Osteoblast (primary cell): ENCODE results near the gene MAD1L1. TPM values are rescaled to one million over a fixed set of nuclear protein-coding genes. Genes with fewer than 3 reads are reported as not detected.

Experiments used
- DNase-seq: peaks from one replicate; pipeline ENCODE4 v3.0.0; 2011; ENCODE audit warnings: low spot score, mixed read lengths; ENCODE audit not compliant: insufficient read length; ENCODE audit errors: missing footprints
- H2AFZ ChIP-seq: 2 replicates; pipeline ENCODE4 v1.6.0; 2011; ENCODE audit warnings: mild to moderate bottlenecking, low read length
- H3K27ac ChIP-seq: 2 replicates; pipeline ENCODE4 v1.5.1; 2011; ENCODE audit warnings: mild to moderate bottlenecking, low read depth, low read length, moderate library complexity
- H3K27me3 ChIP-seq: 2 replicates; pipeline ENCODE4 v1.6.0; 2012; ENCODE audit warnings: mild to moderate bottlenecking, control low read depth, inconsistent platforms, low read length, moderate library complexity; ENCODE audit not compliant: insufficient read depth
- H3K36me3 ChIP-seq: 2 replicates; pipeline ENCODE4 v1.5.1; 2011; ENCODE audit warnings: mild to moderate bottlenecking, low read length, control low read depth, moderate library complexity; ENCODE audit not compliant: insufficient read depth
- H3K4me1 ChIP-seq: 2 replicates; pipeline ENCODE4 v1.5.1; 2011; ENCODE audit warnings: mild to moderate bottlenecking, low read length, control low read depth, moderate library complexity; ENCODE audit not compliant: insufficient read depth
- H3K4me2 ChIP-seq: 2 replicates; pipeline ENCODE4 v1.6.0; 2011; ENCODE audit warnings: mild to moderate bottlenecking, low read length; ENCODE audit not compliant: insufficient read depth
- H3K4me3 ChIP-seq: fragments of 200-600 bp; sonication (generic); 3 replicates; pipeline ENCODE4 v1.5.1; 2012; ENCODE audit warnings: mild to moderate bottlenecking, low read length, inconsistent platforms; ENCODE audit not compliant: insufficient read depth
- H3K79me2 ChIP-seq: 2 replicates; pipeline ENCODE4 v1.6.0; 2012; ENCODE audit warnings: mild to moderate bottlenecking, low read length, control low read depth, inconsistent platforms; ENCODE audit not compliant: insufficient read depth
- H3K9me3 ChIP-seq: 2 replicates; pipeline ENCODE4 v1.5.1; 2011; ENCODE audit warnings: low read depth, low read length, control low read depth
- H4K20me1 ChIP-seq: 2 replicates; pipeline ENCODE4 v1.6.0; 2012; ENCODE audit warnings: mild to moderate bottlenecking, low read length, control low read depth; ENCODE audit not compliant: insufficient read depth
- total RNA-seq: library from RNA; depleted of rRNA; stranded (reverse); fragments of >200 nt; gene quantifications from 2 replicates; pipeline ENCODE4 v1.2.3, GENCODE V29; 2012
- TF ChIP-seq, protein P1 (sequence below): IDR thresholded peaks from 2 replicates; pipeline ENCODE4 v1.5.1; 2011; ENCODE audit warnings: mild to moderate bottlenecking, low read depth, low read length, moderate library complexity; ENCODE audit errors: extremely low read depth

The MAD1L1 gene
- total RNA-seq, 1 donor: 66.2 TPM

DNA sequence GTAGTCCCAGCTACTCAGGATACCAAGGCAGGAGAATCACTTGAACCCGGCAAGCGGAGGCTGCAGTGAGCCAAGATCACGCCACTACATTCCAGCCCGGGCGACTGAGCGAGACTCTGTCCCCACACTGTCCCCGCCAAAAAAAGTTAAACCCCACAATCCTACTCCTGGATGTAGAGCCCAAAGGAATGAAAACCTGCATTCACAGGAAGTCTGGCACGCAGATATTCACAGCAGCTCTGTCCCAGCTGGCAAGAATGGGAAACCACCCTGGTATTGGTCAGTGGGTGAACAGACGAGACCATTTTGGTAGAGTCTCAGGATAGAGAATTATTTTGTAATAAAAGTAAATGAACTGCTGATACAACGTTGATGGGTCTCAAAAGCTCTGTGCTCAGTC, 225.2 kb downstream of the MAD1L1 start:
- no peak for DNase-seq
- Histone ChIP-seq H3K4me2 (no peak overlapping the region), H4K20me1 (no peaks in the 10 kb centered on the region), H3K27ac (no peak overlapping the region), H2AFZ (no peak overlapping the region), H3K79me2 (no peaks in the 10 kb centered on the region), H3K36me3 (no peaks in the 10 kb centered on the region), H3K4me3 (no peak overlapping the region), H3K27me3 (no peaks in the 10 kb centered on the region), H3K4me1 (no peaks in the 10 kb centered on the region), H3K9me3 (no peaks in the 10 kb centered on the region)
- TF ChIP-seq, protein P1, sequence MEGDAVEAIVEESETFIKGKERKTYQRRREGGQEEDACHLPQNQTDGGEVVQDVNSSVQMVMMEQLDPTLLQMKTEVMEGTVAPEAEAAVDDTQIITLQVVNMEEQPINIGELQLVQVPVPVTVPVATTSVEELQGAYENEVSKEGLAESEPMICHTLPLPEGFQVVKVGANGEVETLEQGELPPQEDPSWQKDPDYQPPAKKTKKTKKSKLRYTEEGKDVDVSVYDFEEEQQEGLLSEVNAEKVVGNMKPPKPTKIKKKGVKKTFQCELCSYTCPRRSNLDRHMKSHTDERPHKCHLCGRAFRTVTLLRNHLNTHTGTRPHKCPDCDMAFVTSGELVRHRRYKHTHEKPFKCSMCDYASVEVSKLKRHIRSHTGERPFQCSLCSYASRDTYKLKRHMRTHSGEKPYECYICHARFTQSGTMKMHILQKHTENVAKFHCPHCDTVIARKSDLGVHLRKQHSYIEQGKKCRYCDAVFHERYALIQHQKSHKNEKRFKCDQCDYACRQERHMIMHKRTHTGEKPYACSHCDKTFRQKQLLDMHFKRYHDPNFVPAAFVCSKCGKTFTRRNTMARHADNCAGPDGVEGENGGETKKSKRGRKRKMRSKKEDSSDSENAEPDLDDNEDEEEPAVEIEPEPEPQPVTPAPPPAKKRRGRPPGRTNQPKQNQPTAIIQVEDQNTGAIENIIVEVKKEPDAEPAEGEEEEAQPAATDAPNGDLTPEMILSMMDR: no peak

- peak; percentile 78 for DNase-seq
- H3K36me3 ChIP-seq: no peaks in the 10 kb centered on the region
- H3K4me3 ChIP-seq: no peak overlapping the region
- no peak overlapping the region for H3K27ac ChIP-seq
- H3K4me1 ChIP-seq: no peaks in the 10 kb centered on the region
- no peaks in the 10 kb centered on the region for H4K20me1 ChIP-seq
- no peak overlapping the region for H3K4me2 ChIP-seq
- no peak overlapping the region for H2AFZ ChIP-seq
- no peaks in the 10 kb centered on the region for H3K27me3 ChIP-seq
- TF ChIP-seq, protein P1: no peak
- no peaks in the 10 kb centered on the region for H3K79me2 ChIP-seq
- no peaks in the 10 kb centered on the region for H3K9me3 ChIP-seq
Measured at GRCh38 chr7:2006921-2007381, 225.8 kb downstream of the MAD1L1 start.

DNA sequence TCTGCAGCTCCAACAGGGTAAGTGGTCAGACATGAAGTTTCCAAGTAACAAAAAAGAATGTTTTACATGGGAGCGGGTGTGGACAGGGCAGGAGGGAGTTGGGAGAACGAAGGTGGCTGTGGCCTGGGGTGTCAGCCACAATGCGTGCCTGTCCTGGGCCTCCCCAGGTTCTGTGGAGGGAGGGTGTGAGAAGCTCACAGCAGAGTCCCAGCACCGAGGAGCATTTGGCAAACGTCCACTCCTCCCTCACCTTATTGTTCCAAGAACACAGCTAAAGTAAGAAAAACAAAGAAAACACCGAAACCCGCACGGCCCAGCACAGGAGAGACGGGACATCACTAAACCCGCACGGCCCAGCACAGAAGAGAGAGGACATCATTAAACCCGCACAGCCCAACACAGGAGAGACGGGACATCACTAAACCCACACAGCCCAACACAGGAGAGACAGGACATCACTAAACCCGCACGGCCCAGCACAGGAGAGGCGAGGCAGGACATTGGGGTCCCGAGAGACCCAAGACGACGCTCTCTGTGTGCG, 226.4 kb downstream of the MAD1L1 start:
- Histone ChIP-seq H3K27me3 (no peaks in the 10 kb centered on the region), H2AFZ (no peak overlapping the region), H3K4me1 (no peaks in the 10 kb centered on the region), H3K79me2 (no peaks in the 10 kb centered on the region), H3K27ac (no peak overlapping the region), H3K9me3 (no peaks in the 10 kb centered on the region), H3K4me3 (no peak overlapping the region), H3K36me3 (no peaks in the 10 kb centered on the region), H3K4me2 (no peak overlapping the region), H4K20me1 (no peaks in the 10 kb centered on the region)
- DNase-seq: peak; percentile 79
- TF ChIP-seq, protein P1: no peak

DNA sequence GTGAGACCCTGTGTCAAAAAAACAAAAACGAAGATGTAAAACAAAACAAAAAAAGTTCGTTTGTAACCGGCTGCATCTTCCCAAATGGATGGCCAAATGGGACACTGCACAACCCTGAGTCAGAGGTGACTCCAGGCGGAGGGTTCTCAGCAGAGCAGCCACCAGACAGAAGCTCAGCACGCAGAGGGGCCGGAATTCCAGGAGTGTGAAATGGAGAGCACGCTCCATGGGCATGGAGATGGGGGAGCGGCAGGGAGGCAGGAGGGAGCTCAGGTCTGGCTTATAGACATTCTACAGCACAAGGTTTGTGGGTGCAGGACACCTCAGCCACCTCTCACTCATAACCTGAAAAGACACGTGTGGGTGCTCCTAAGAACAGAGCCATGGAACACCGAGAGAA, 227.0 kb downstream of the MAD1L1 start:
- H4K20me1 ChIP-seq: no peaks in the 10 kb centered on the region
- no peaks in the 10 kb centered on the region for H3K9me3 ChIP-seq
- H3K79me2 ChIP-seq: no peaks in the 10 kb centered on the region
- peak; percentile 52 for DNase-seq
- no peaks in the 10 kb centered on the region for H3K36me3 ChIP-seq
- no peak overlapping the region for H3K27ac ChIP-seq
- H3K4me2 ChIP-seq: no peak overlapping the region
- no peaks in the 10 kb centered on the region for H3K27me3 ChIP-seq
- no peak overlapping the region for H2AFZ ChIP-seq
- TF ChIP-seq, protein P1: no peak
- H3K4me3 ChIP-seq: no peak overlapping the region
- H3K4me1 ChIP-seq: no peaks in the 10 kb centered on the region
